ENCODE data around the gene CFAP77. TPM values are rescaled to one million over a fixed set of nuclear protein-coding genes. Genes with fewer than 3 reads are reported as not detected.

CFAP77 gene
- total and polyA plus RNA-seq, 2 of the 8 experiments (the other 6 are each of a cell fraction or from before 2014, with no cell fraction given) = 0.63 to 0.97 TPM

GRCh38 chr9:132494857-132495256 is 84.8 kb downstream of the CFAP77 start:
- Histone ChIP-seq H4K8ac (ENCODE audit: extremely low read depth, insufficient read depth, low read length) (no peak overlapping the region), H3K4me1 (replicated peaks in 1 of 4; ENCODE audit: control insufficient read depth in 3 of 4, insufficient read depth in 4 of 4, low read length in 3 of 4) (peaks cover 0 to 3% (median 0%) of the 10 kb centered on the region in 4 experiments; a peak in 2 of 7 replicates), H3K23ac (ENCODE audit: insufficient read length) (no peak overlapping the region), H2BK5ac (ENCODE audit: low read depth, low read length) (no peak overlapping the region), H3K18ac (ENCODE audit: extremely low read depth, low read length) (no peak overlapping the region), H3K9ac (replicated peaks in 1 of 4; ENCODE audit: extremely low read depth in 1 of 4, low read depth in 3 of 4, low read length in 3 of 4) (no peak overlapping the region), H4K20me1 (replicated peaks in 1 of 2; ENCODE audit: control insufficient read depth in 1 of 2, insufficient read depth in 2 of 2, low read length in 2 of 2) (no peaks in the 10 kb centered on the region), H2BK120ac (replicated peaks; ENCODE audit: low read depth, low read length) (no peak overlapping the region), H4K5ac (ENCODE audit: insufficient read length, low read depth, low read length) (no peak overlapping the region), H3K79me2 (ENCODE audit: control insufficient read depth in 1 of 2, insufficient read depth in 2 of 2, low read length in 2 of 2) (no peaks in the 10 kb centered on the region), H3K9me3 (ENCODE audit: insufficient read depth in 2 of 2, low read depth in 1 of 2, low read length in 1 of 2) (peaks cover 9 to 12% of the 10 kb centered on the region in 2 experiments; a peak in 3 of 4 replicates), H3K36me3 (ENCODE audit: control insufficient read depth in 2 of 4, insufficient read depth in 4 of 4, low read length in 3 of 4) (no peaks in the 10 kb centered on the region), H4K91ac (replicated peaks; ENCODE audit: insufficient read length, low read length) (no peak overlapping the region), H3K56ac (replicated peaks; ENCODE audit: insufficient read length, low read depth, low read length) (no peak overlapping the region), H2BK20ac (ENCODE audit: low read length) (no peak overlapping the region), H3K14ac (ENCODE audit: insufficient read length) (no peak overlapping the region), H3K79me1 (ENCODE audit: low read depth, low read length) (no peaks in the 10 kb centered on the region), H3K4me2 (ENCODE audit: insufficient read depth in 1 of 2, low read depth in 2 of 2, low read length in 2 of 2) (no peak overlapping the region), H2BK15ac (ENCODE audit: low read length) (no peak overlapping the region), H3K23me2 (ENCODE audit: low read depth, low read length) (no peaks in the 10 kb centered on the region), H2AK5ac (ENCODE audit: low read depth, low read length) (no peak overlapping the region), H3K27ac (ENCODE audit: low read depth, low read length) (no peak overlapping the region), H2AFZ (ENCODE audit: low read length) (no peak overlapping the region), H3K4ac (replicated peaks; ENCODE audit: insufficient read length, low read depth, low read length) (no peak overlapping the region), H2BK12ac (ENCODE audit: low read depth, low read length) (no peak overlapping the region), H3K4me3 (ENCODE audit: extremely low read depth in 1 of 4, insufficient read depth in 2 of 4, low read depth in 3 of 4, low read length in 4 of 4) (no peak overlapping the region), H3K27me3 (replicated peaks in 1 of 4; ENCODE audit: control insufficient read depth in 3 of 4, extremely low read depth in 1 of 4, insufficient read depth in 3 of 4, low read length in 3 of 4) (no peaks in the 10 kb centered on the region)
- 87% methylated on average over 2 of the region's 2 CpGs; no CpG with 5 or more reads in 1 of the 2 experiments for WGBS, 2 experiments (ENCODE audit: extremely low coverage in 1 of 2, insufficient coverage in 1 of 2, insufficient read length in 1 of 2, insufficient replicate concordance in 2 of 2, low coverage in 1 of 2, low lambda C conversion rate in 2 of 2, missing lambda C conversion rate in 1 of 2)
- POLR2A ChIA-PET (ENCODE audit: partially characterized antibody) = no interaction called here
- CTCF ChIA-PET (ENCODE audit: partially characterized antibody) = interaction anchor here (0.6 to 1.5 kb wide), 3 partner anchors 8 to 149 kb away, joined by 3 to 4 read pairs (median 3); no protein-coding TSS in a partner anchor
- DNase-seq (ENCODE audit: low read depth in 1 of 2, low spot score in 2 of 2) (no peak), FAIRE-seq (no peak)
- TF ChIP-seq TAF7 (optimal IDR thresholded peaks at IDR 0.05; ENCODE audit: borderline replicate concordance, low read depth, low read length) = no peak
- no peak for TF ChIP-seq HDAC2 (IDR thresholded peaks at IDR 0.05; ENCODE audit: borderline replicate concordance in 1 of 2, low read depth in 2 of 2, low read length in 2 of 2)
- no peak for TF ChIP-seq BACH1 (IDR thresholded peaks at IDR 0.05; ENCODE audit: low read length)
- no peak for TF ChIP-seq TCF12 (IDR thresholded peaks at IDR 0.05; ENCODE audit: low read depth, low read length)
- no peak for TF ChIP-seq SAP30 (IDR thresholded peaks at IDR 0.05; ENCODE audit: insufficient read depth, insufficient replicate concordance, low read length)
- TF ChIP-seq FOSL1 (IDR thresholded peaks at IDR 0.05; ENCODE audit: insufficient read depth, low read depth, low read length) = no peak
- no peak for TF ChIP-seq CBX8 (IDR thresholded peaks at IDR 0.05; ENCODE audit: borderline replicate concordance, low read depth, low read length)
- no peak for TF ChIP-seq CHD1 (IDR thresholded peaks at IDR 0.05; ENCODE audit: low read depth, low read length)
- TF ChIP-seq SRF (IDR thresholded peaks at IDR 0.05; ENCODE audit: low read depth, low read length) = no peak
- no peak for TF ChIP-seq SIX5 (IDR thresholded peaks at IDR 0.05; ENCODE audit: low read depth, low read length)
- no peak for TF ChIP-seq MAFK (IDR thresholded peaks at IDR 0.05; ENCODE audit: low read depth, low read length)
- TF ChIP-seq CBX5 (IDR thresholded peaks at IDR 0.05; ENCODE audit: low read depth, low read length) = no peak
- no peak for TF ChIP-seq RNF2 (IDR thresholded peaks at IDR 0.05; ENCODE audit: borderline replicate concordance, low read depth, low read length, missing control alignments, poor library complexity, severe bottlenecking)
- no peak for TF ChIP-seq POLR2A (IDR thresholded peaks at IDR 0.05; ENCODE audit: control extremely low read depth in 1 of 2, low read depth in 2 of 2, low read length in 2 of 2)

All from H1 (cell line).